K562 (cell line): ENCODE results near the gene SCFD2. TPM values are rescaled to one million over a fixed set of nuclear protein-coding genes. Genes with fewer than 3 reads are reported as not detected.
A peak's percentile ranks its signal among the peaks of the same experiment; 100 is the strongest.

Experiments
- ATAC-seq: fragments of 200-7000 bp; cut with Tn5 transposase; 3 replicates; pipeline ENCODE4 v1.9.1; 2020; ENCODE audit warnings: moderate library complexity
- BruUV-seq: library from RNA; stranded (reverse); fragments of 400-500 nt; replicated peaks from 2 replicates; lab custom pipeline; 2021; lab: Mats Ljungman, UMichigan
- CTCF ChIA-PET: fragments of 300-600 bp; formaldehyde crosslinking; extraction: SDS; loops from one replicate; lab custom pipeline; 2021; ENCODE audit warnings: low intra/inter-chr PET ratio; lab: Yijun Ruan, JAX
- POLR2A ChIA-PET: fragments of 300-600, 350-650 bp; sonication (Branson Sonifier 250); formaldehyde crosslinking; extraction: SDS; loops from one replicate; lab custom pipeline; 2021; ENCODE audit warnings: antibody characterized with exemption, inconsistent platforms; lab: Yijun Ruan, JAX
- DNase-seq, 4 experiments: peaks; one replicate each; pipeline versions ENCODE4 v3.0.0 to v3.0.0-alpha.2; 2011 to 2018; ENCODE audit warnings: low spot score in 3 of 4, mixed read lengths in 3 of 4; ENCODE audit errors: extremely low read depth in 1 of 4
- FAIRE-seq: peaks from 2 replicates; lab custom pipeline; 2011; peaks lifted over from hg19 to GRCh38; lab: Jason Lieb, UNC
- H2AFZ ChIP-seq: 2 replicates; pipeline ENCODE4 v1.6.0; 2011; ENCODE audit warnings: low read depth, low read length, control low read depth, inconsistent platforms
- H3K27ac ChIP-seq: fragments of 200-600 bp; 3 replicates; pipeline ENCODE4 v1.8.0; 2011; ENCODE audit warnings: low read depth, mild to moderate bottlenecking, control low read depth, inconsistent platforms, low read length, moderate library complexity, mixed read lengths; ENCODE audit errors: extremely low read depth
- H3K27me3 ChIP-seq, 2 experiments: fragments of 300-600 bp in 1 of 2; 2 replicates in 1 of 2; 3 replicates in 1 of 2; pipeline versions ENCODE4 v1.6.0 to v1.8.0; 2011; ENCODE audit warnings: inconsistent platforms in 2 of 2, low read length in 2 of 2, mild to moderate bottlenecking in 1 of 2, mixed read lengths in 1 of 2, moderate library complexity in 1 of 2; ENCODE audit not compliant: control insufficient read depth in 2 of 2, insufficient read depth in 2 of 2
- H3K36me3 ChIP-seq: fragments of 300-600 bp; 3 replicates; pipeline ENCODE4 v1.8.0; 2011; ENCODE audit warnings: mild to moderate bottlenecking, low read length, inconsistent platforms; ENCODE audit not compliant: control insufficient read depth, insufficient read depth
- H3K4me1 ChIP-seq, 2 experiments: fragments of 200-600 bp in 1 of 2; replicated peaks in 1 of 2; 2 replicates in 1 of 2; 3 replicates in 1 of 2; pipeline versions ENCODE4 v1.5.1 to v1.8.0; 2011; ENCODE audit warnings: inconsistent platforms in 2 of 2, low read length in 2 of 2, mild to moderate bottlenecking in 1 of 2, mixed read lengths in 1 of 2, moderate library complexity in 1 of 2; ENCODE audit not compliant: control insufficient read depth in 2 of 2, insufficient read depth in 2 of 2
- H3K4me2 ChIP-seq: 2 replicates; pipeline ENCODE4 v1.6.1; 2011; ENCODE audit warnings: low read length, control low read depth, inconsistent platforms, mixed read lengths; ENCODE audit not compliant: insufficient read depth
- H3K4me3 ChIP-seq: fragments of 200-600 bp; sonication (generic), shearing (Covaris generic); 2 replicates; pipeline ENCODE4 v1.5.1; 2016; ENCODE audit warnings: control low read depth, inconsistent platforms
- H3K79me2 ChIP-seq: fragments of 200-600 bp; 3 replicates; pipeline ENCODE4 v1.8.0; 2011; ENCODE audit warnings: low read length, inconsistent platforms; ENCODE audit not compliant: control insufficient read depth, insufficient read depth
- H3K9ac ChIP-seq, 2 experiments: 2 replicates each; pipeline versions ENCODE4 v1.6.0 to v1.6.1; 2011; ENCODE audit warnings: low read depth in 2 of 2, low read length in 2 of 2, control low read depth in 1 of 2, inconsistent platforms in 1 of 2, mild to moderate bottlenecking in 1 of 2, mixed read lengths in 1 of 2; ENCODE audit not compliant: insufficient read depth in 1 of 2
- H3K9me1 ChIP-seq: one replicate; pipeline ENCODE4 v1.6.0; 2011; ENCODE audit warnings: inconsistent platforms, mild to moderate bottlenecking, low read length, moderate library complexity; ENCODE audit not compliant: control insufficient read depth, insufficient read depth
- H3K9me3 ChIP-seq: replicated peaks from 2 replicates; pipeline ENCODE4 v1.5.1; 2011; ENCODE audit warnings: low read depth, low read length, inconsistent platforms; ENCODE audit not compliant: control insufficient read depth, insufficient read depth
- H4K20me1 ChIP-seq: replicated peaks from 2 replicates; pipeline ENCODE4 v1.6.1; 2011; ENCODE audit warnings: low read length, inconsistent platforms, mixed read lengths; ENCODE audit not compliant: control insufficient read depth, insufficient read depth
- ILF3 ChIP-seq: fragments of 450-650 bp; IDR thresholded peaks from 2 replicates; pipeline ENCODE4 v1.6.1; 2018; ENCODE audit warnings: antibody characterized with exemption, mild to moderate bottlenecking, moderate library complexity, borderline replicate concordance
- POLR3A ChIP-seq: IDR thresholded peaks from 2 replicates; pipeline ENCODE4 v1.6.1; 2011; ENCODE audit warnings: borderline replicate concordance, mild to moderate bottlenecking, moderate library complexity; ENCODE audit not compliant: insufficient read length, insufficient read depth; ENCODE audit errors: extremely low read depth
- RAD21 ChIP-seq, 2 experiments: fragments of 250-450 bp in 1 of 2; fragments of 450-650 bp in 1 of 2; sonication (Bioruptor Pico) in 1 of 2; formaldehyde crosslinking in 1 of 2; IDR thresholded peaks in 1 of 2; conservative IDR thresholded peaks in 1 of 2; 2 replicates each; pipeline versions ENCODE4 v1.4.0 to v1.8.0; 2020 to 2022; ENCODE audit warnings: mild to moderate bottlenecking in 2 of 2, moderate library complexity in 1 of 2
- REST ChIP-seq, 2 experiments: fragments of 450-650 bp; formaldehyde crosslinking in 1 of 2; IDR thresholded peaks; 2 replicates each; pipeline versions ENCODE4 v1.4.0 to v1.6.1; 2014 to 2020; ENCODE audit warnings: mild to moderate bottlenecking in 2 of 2, borderline replicate concordance in 1 of 2, low read depth in 1 of 2
- SMC3 ChIP-seq: conservative IDR thresholded peaks from 2 replicates; pipeline ENCODE4 v1.6.1; 2011; ENCODE audit warnings: low read depth, low read length, improper control_type of control experiment; ENCODE audit not compliant: insufficient read depth
- WGBS: fragments of 100-300 bp; shearing (Covaris generic); methylation state at CpG from one replicate; pipeline ENCODE4 v1.1.6; 2016; ENCODE audit warnings: low coverage, mixed read lengths; ENCODE audit not compliant: insufficient coverage; ENCODE audit errors: missing lambda C conversion rate; 5-methylcytosine and 5-hydroxymethylcytosine counted together
- in situ Hi-C: fragments of 300-500 bp; cut with MboI; formaldehyde crosslinking; loops from 4 replicates; pipeline ENCODE4 v1.15.0; 2018; ENCODE audit warnings: inconsistent platforms, mixed read lengths
- intact Hi-C: fragments of 100-400 bp; cut with micrococcal nuclease; formaldehyde crosslinking; loops from 2 replicates; pipeline ENCODE4 v1.14.2; 2022
- polyA plus RNA-seq, 8 experiments: library from polyadenylated mRNA; depleted of rRNA in 4 of 8; stranded (reverse) in 5 of 8; unstranded in 3 of 8; fragments of >200 nt; fragmentation: Nextera tagmentation in 2 of 8; fragmentation: Illumina TruSeq in 1 of 8; extraction: Ambion mirVana in 2 of 8; extraction: Trizol in 1 of 8; gene quantifications; 2 replicates each; pipeline versions ENCODE4 v1.2.1 to v1.2.3, GENCODE V29; 2011 to 2014; ENCODE audit warnings: inconsistent platforms in 1 of 8, missing spikeins in 1 of 8
- total RNA-seq, 7 experiments: library from RNA; depleted of rRNA in 6 of 7; stranded (reverse); fragments of >200 nt in 6 of 7; fragmentation: Illumina TruSeq in 2 of 7; extraction: Trizol in 2 of 7; gene quantifications; 2 replicates each; pipeline versions ENCODE4 v1.2.1 to v1.2.3, GENCODE V29; 2011 to 2021; ENCODE audit warnings: low replicate concordance in 1 of 7
- TF ChIP-seq, protein P1 (sequence below): fragments of 450-650 bp; formaldehyde crosslinking; IDR thresholded peaks from 2 replicates; pipeline ENCODE4 v1.4.0; 2020; ENCODE audit warnings: mild to moderate bottlenecking, moderate library complexity

SCFD2 gene
- total and polyA plus RNA-seq, 9 of the 15 experiments (the other 6 are each of a cell fraction or from before 2014, with no cell fraction given) = 5.7 to 30.3 (median 22.8) TPM

DNA sequence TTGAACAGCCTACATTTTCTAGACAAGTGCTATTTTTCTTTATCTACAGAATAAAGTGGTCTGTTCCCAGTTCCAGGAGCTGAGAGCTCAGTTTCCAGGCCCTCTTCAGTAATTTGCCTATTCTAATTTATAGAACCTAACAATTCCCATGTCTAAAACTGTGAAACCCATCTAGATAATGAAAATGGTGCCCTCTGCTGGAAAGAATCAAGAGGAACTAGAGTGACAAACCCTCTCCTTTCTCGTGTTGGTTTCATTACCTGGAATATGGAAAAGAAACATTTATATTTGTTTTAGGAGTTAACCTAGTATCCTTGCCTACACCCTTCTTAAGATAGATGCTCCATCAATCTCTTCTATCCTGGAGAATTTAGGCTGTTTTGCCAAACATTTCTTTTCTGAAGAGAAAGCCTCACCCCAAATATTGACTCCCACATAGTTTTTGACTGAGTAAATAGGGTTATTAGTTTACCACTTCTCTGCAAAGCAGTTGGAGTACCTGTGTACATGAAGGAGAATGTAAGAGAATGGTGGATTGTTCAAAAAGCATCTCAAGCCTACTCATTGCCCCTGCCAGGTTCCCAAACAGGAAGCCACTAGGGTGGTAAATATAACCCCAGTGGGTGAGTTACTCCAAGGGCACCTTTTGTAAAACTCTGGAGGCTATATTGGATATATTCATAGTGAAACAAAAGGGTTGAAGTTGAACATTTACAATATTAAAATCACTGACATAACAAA lies 382.1 kb downstream of the SCFD2 start:
- WGBS = 0% methylated on average over 1 of the region's 1 CpG
- Histone ChIP-seq H3K4me1 (no peaks in the 10 kb centered on the region), H2AFZ (no peak overlapping the region), H3K9me3 (no peaks in the 10 kb centered on the region), H3K27me3 (no peaks in the 10 kb centered on the region), H3K9me1 (no peaks in the 10 kb centered on the region), H3K9ac (no peak overlapping the region), H3K4me3 (no peak overlapping the region), H3K79me2 (no peaks in the 10 kb centered on the region), H3K4me2 (no peak overlapping the region), H3K36me3 (no peaks in the 10 kb centered on the region), H3K27ac (no peak overlapping the region), H4K20me1 (no peaks in the 10 kb centered on the region)
- in situ Hi-C loops = loop anchor here (5.0 to 10.0 kb wide), 2 partner anchors 436 to 609 kb away; no protein-coding TSS in a partner anchor
- peak; percentile 92 for ATAC-seq
- ChIA-PET POLR2A (no interaction called here), CTCF (interaction anchor here (0.5 to 3.4 kb wide), 5 partner anchors 360 to 750 kb away, joined by 3 to 58 read pairs (median 5); no protein-coding TSS in a partner anchor)
- BruUV-seq = no TSS peak
- FAIRE-seq = peak; percentile 76
- intact Hi-C loops = loop anchor here (1.0 to 10.0 kb wide), 6 partner anchors 71 to 749 kb away; no protein-coding TSS in a partner anchor
- peak; percentile 48 to 67 (median 54) for DNase-seq
- peak; percentile 49; the same call in 1 of the 2 replicates for TF ChIP-seq SMC3
- TF ChIP-seq RAD21 (CRISPR knock-in tag; conservative IDR thresholded peaks at IDR 0.05 in 1 of 2, IDR thresholded peaks at IDR 0.05 in 1 of 2) = peak; percentile 68
- TF ChIP-seq POLR3A = no peak
- TF ChIP-seq ILF3 = no peak
- peak; percentile 67; the same call in 1 of the 2 replicates for TF ChIP-seq REST (IDR thresholded peaks at IDR 0.05; ENCODE audit: borderline replicate concordance)
- TF ChIP-seq REST (CRISPR knock-in tag; IDR thresholded peaks at IDR 0.05; ENCODE audit: low read depth) = no peak
- TF ChIP-seq, protein P1, sequence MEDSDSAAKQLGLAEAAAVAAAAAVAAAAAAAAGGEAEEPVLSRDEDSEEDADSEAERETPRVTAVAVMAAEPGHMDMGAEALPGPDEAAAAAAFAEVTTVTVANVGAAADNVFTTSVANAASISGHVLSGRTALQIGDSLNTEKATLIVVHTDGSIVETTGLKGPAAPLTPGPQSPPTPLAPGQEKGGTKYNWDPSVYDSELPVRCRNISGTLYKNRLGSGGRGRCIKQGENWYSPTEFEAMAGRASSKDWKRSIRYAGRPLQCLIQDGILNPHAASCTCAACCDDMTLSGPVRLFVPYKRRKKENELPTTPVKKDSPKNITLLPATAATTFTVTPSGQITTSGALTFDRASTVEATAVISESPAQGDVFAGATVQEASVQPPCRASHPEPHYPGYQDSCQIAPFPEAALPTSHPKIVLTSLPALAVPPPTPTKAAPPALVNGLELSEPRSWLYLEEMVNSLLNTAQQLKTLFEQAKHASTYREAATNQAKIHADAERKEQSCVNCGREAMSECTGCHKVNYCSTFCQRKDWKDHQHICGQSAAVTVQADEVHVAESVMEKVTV = peak; percentile 55; the same call in 1 of the 2 replicates
